ENCODE data around the gene CD300LF. TPM values are rescaled to one million over a fixed set of nuclear protein-coding genes. Genes with fewer than 3 reads are reported as not detected.

The CD300LF gene
- total RNA-seq: not detected

DNA sequence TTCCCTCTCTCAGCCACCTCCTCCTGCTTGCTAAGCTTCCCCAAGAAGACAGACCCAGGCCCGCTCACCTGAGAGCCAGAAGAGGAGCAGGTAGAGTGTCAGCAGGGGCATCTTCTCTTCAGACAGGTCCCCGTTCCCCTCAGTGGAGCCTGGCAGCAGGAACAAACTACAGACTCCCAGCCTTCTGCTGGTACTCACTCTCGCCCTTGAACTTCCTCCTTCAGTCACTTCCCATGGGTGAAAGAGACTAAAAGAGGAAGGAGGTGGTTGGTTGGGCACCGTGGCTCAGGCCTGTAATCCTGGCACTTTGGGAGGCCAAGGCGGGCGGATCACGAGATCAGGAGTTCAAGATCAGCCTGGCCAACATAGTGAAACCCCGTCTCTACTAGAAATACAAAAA is at the start of gene CD300LF:
CD300LF (minus strand) TSS at position 168 of the 400 bp plus-strand sequence; CDS start at position 111, 57 bp downstream.

DNA sequence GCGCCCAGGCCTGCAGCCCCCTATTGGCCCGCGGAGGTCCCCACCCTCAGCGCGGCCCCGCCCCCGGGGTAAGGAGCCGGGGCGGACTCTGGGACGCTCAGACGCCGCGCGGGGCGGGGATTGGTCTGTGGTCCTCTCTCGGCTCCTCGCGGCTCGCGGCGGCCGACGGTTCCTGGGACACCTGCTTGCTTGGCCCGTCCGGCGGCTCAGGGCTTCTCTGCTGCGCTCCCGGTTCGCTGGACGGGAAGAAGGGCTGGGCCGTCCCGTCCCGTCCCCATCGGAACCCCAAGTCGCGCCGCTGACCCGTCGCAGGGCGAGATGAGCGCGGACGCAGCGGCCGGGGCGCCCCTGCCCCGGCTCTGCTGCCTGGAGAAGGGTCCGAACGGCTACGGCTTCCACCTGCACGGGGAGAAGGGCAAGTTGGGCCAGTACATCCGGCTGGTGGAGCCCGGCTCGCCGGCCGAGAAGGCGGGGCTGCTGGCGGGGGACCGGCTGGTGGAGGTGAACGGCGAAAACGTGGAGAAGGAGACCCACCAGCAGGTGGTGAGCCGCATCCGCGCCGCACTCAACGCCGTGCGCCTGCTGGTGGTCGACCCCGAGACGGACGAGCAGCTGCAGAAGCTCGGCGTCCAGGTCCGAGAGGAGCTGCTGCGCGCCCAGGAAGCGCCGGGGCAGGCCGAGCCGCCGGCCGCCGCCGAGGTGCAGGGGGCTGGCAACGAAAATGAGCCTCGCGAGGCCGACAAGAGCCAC is 36.0 kb upstream of the CD300LF start, which contains the start of gene NHERF1:
NHERF1 (plus strand) TSS at position 100 of the 750 bp plus-strand sequence; CDS start at position 319, 219 bp downstream.

DNA sequence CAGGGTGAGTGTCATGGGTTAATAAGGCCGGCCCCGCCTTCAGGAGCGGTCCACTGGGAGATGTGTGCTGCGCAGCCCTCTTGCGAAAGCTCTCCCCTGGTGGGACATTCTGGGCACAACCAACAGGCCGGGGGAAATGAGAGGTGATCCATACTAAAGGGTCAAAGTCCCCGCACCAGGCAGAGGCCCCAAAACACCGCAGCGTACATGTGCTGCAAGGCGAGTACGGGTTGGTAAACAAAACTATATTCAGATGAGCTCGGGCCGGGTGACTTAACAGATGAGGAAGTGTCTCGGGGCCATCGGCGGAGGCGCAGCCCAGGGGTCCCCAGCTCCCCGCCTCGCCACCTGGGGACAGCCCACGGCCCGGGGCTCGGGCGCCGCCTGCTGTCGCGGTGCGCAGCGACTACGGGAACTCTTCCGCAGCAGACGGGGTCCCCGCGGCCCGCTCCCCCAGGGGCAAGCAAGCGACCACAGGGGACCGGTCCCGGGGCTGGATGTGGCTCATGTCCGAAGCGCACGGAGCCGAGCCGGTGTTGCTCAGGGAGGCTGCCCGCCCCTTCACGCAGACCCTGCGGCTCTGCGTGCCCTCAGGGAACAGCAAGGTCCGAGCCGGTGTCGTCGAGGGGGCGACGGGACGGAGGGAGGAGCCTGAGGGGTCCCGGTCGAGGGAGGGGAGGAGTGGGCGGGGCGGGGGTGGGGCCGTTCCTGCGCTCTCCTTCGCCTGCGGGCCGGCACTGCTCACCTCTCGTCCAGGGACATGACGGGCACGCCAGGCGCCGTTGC is 24.0 kb upstream of the CD300LF start, which contains the start of gene RAB37:
RAB37 (plus strand) TSS at position 744 of the 786 bp plus-strand sequence; CDS start at position 761, 17 bp downstream.

Other genes with a start within 250 kb of the CD300LF start
- gene CD300A, start 246.3 kb downstream of the CD300LF start, total RNA-seq: not detected
- gene CD300LB, start 181.4 kb downstream of the CD300LF start, total RNA-seq: not detected
- not detected for gene CD300C, start 166.8 kb downstream of the CD300LF start, total RNA-seq
- gene CD300H, start 145.4 kb downstream of the CD300LF start, total RNA-seq: not detected
- gene CD300LD, start 120.6 kb downstream of the CD300LF start, total RNA-seq: not detected
- gene CD300E, start 89.2 kb downstream of the CD300LF start, total RNA-seq: not detected
- under 1 TPM in 1 of 2 donors, not detected in 1; under 0.01 TPM for gene RAB37, start 24.3 kb upstream of the CD300LF start, total RNA-seq
- gene NHERF1, start 35.7 kb upstream of the CD300LF start, total RNA-seq: 10 to 100 TPM in 1 of 2 donors, 1 to 10 TPM in 1; 8.9 to 21.6 TPM
- gene NAT9, start 63.4 kb upstream of the CD300LF start, total RNA-seq: 10 to 100 TPM; 18.6 to 23.0 TPM
- not detected for gene GRIN2C, start 147.0 kb upstream of the CD300LF start, total RNA-seq
- gene FDXR, start 160.1 kb upstream of the CD300LF start, total RNA-seq: 10 to 100 TPM; 16.9 to 22.3 TPM
- gene FADS6, start 180.7 kb upstream of the CD300LF start, total RNA-seq: not detected
- gene USH1G, start 210.3 kb upstream of the CD300LF start, total RNA-seq: not detected
- not detected for gene OTOP2, start 211.3 kb upstream of the CD300LF start, total RNA-seq
- gene OTOP3, start 223.0 kb upstream of the CD300LF start, total RNA-seq: not detected